GM06990 (cell line): ENCODE measurements around the gene CLTA.

Experiments used
- DNase-seq: peaks from one replicate; pipeline ENCODE4 v3.0.0-alpha.2; 2011; ENCODE audit not compliant: insufficient read length; ENCODE audit errors: extremely low read depth
- H3K27me3 ChIP-seq: replicated peaks from 2 replicates; pipeline ENCODE4 v1.6.0; 2011; ENCODE audit warnings: low read length; ENCODE audit not compliant: control insufficient read depth, insufficient read depth
- H3K36me3 ChIP-seq: 2 replicates; pipeline ENCODE4 v1.5.1; 2011; ENCODE audit warnings: low read length; ENCODE audit not compliant: control insufficient read depth, insufficient read depth
- H3K4me3 ChIP-seq: replicated peaks from 2 replicates; pipeline ENCODE4 v1.5.1; 2011; ENCODE audit warnings: low read depth, mild to moderate bottlenecking, control low read depth, low read length
- TF ChIP-seq, protein P1 (sequence below): IDR thresholded peaks from 2 replicates; pipeline ENCODE4 v1.5.1; 2011; ENCODE audit warnings: low read length, control low read depth, mild to moderate bottlenecking, inconsistent platforms; ENCODE audit not compliant: insufficient read depth, poor library complexity, severe bottlenecking

The CLTA gene, protein sequence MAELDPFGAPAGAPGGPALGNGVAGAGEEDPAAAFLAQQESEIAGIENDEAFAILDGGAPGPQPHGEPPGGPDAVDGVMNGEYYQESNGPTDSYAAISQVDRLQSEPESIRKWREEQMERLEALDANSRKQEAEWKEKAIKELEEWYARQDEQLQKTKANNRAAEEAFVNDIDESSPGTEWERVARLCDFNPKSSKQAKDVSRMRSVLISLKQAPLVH

DNA sequence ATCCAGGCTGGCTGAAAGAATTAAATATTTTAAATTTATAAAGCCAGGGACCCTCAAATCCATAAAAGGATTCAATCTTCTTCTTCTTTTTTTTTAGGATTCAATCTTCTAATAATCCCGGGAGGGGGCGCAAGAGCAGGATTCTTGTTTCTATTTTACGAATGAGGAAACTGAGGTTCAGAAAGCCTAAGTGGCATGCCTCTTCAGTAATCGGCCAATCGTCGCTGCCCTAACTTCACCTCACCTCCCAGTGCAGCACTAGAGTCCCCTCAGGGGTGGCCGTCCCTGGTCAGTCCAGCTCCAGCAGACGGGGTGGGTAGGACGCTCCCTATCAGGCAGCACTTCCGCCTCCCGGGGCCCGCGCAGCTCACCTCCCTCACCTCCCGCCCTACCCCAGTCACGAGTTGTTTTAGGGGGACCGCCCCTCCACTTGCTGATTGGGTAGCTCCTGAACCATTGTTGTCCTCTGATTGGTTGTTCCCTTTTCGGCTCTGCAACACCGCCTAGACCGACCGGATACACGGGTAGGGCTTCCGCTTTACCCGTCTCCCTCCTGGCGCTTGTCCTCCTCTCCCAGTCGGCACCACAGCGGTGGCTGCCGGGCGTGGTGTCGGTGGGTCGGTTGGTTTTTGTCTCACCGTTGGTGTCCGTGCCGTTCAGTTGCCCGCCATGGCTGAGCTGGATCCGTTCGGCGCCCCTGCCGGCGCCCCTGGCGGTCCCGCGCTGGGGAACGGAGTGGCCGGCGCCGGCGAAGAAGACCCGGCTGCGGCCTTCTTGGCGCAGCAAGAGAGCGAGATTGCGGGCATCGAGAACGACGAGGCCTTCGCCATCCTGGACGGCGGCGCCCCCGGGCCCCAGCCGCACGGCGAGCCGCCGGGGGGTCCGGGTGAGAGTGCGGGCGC is at the start of gene CLTA:
TSS of gene CLTA (plus strand) at position 534 of the 902 bp plus-strand sequence. CDS start at position 670, 136 bp downstream.
- peak within 1 kb of the TSS; percentile 97 for H3K4me3 ChIP-seq
- TF ChIP-seq, protein P1, sequence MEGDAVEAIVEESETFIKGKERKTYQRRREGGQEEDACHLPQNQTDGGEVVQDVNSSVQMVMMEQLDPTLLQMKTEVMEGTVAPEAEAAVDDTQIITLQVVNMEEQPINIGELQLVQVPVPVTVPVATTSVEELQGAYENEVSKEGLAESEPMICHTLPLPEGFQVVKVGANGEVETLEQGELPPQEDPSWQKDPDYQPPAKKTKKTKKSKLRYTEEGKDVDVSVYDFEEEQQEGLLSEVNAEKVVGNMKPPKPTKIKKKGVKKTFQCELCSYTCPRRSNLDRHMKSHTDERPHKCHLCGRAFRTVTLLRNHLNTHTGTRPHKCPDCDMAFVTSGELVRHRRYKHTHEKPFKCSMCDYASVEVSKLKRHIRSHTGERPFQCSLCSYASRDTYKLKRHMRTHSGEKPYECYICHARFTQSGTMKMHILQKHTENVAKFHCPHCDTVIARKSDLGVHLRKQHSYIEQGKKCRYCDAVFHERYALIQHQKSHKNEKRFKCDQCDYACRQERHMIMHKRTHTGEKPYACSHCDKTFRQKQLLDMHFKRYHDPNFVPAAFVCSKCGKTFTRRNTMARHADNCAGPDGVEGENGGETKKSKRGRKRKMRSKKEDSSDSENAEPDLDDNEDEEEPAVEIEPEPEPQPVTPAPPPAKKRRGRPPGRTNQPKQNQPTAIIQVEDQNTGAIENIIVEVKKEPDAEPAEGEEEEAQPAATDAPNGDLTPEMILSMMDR, result peak; percentile 61
- H3K27me3 ChIP-seq, result no peaks in the 10 kb centered on the region
- DNase-seq, result peak; percentile 94
- H3K36me3 ChIP-seq, result peaks cover 2% of the 10 kb centered on the region; the same call in 1 of the 2 replicates

DNA sequence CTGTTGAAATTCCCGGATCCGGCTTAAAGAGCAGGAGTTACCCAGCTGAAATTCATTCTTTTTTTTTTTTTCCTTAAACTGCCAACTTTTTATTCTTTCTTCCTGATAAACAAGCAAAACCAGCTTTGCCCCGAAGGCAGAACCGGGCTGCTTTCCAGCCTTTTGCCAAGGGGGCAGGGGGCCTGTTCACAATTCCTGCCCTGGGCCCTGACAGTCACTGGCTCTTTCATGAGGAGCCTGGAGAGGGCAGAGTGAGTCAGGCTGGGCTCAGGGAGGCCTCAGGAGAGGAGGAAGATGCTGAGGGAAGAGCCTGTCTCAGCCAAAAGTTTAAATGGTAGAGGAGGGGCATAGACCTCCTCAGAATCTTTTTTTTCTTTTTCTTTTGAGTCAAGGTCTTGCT is 49.4 kb upstream of the CLTA start:
- DNase-seq, result no peak
- H3K36me3 ChIP-seq, result no peaks in the 10 kb centered on the region
- no peak overlapping the region for H3K4me3 ChIP-seq
- TF ChIP-seq, protein P1, result no peak
- H3K27me3 ChIP-seq, result no peaks in the 10 kb centered on the region; the same call in 1 of the 2 replicates

DNA sequence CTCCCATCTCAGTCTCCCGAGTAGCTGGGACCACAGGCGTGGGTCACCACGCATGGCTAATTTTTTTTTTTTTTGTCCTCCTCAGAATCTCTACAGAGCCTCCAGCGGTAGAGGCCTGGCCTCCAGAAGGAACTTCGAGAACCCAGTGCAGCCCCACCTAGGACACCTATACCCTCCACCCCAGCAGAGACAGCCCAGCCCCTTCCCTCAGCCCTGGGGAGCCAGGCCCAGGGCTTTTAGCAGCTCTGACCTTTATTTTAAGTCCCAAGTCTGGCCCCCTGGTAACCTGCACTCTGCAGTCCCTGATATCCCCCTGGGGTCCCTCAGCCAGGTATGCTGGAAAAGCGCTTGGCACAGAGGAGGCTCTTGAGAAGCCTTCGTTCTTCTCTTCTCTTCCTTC is 49.0 kb upstream of the CLTA start:
- DNase-seq, result no peak
- no peaks in the 10 kb centered on the region for H3K36me3 ChIP-seq
- no peak overlapping the region for H3K4me3 ChIP-seq
- no peaks in the 10 kb centered on the region; the same call in 1 of the 2 replicates for H3K27me3 ChIP-seq
- TF ChIP-seq, protein P1, result no peak

DNA sequence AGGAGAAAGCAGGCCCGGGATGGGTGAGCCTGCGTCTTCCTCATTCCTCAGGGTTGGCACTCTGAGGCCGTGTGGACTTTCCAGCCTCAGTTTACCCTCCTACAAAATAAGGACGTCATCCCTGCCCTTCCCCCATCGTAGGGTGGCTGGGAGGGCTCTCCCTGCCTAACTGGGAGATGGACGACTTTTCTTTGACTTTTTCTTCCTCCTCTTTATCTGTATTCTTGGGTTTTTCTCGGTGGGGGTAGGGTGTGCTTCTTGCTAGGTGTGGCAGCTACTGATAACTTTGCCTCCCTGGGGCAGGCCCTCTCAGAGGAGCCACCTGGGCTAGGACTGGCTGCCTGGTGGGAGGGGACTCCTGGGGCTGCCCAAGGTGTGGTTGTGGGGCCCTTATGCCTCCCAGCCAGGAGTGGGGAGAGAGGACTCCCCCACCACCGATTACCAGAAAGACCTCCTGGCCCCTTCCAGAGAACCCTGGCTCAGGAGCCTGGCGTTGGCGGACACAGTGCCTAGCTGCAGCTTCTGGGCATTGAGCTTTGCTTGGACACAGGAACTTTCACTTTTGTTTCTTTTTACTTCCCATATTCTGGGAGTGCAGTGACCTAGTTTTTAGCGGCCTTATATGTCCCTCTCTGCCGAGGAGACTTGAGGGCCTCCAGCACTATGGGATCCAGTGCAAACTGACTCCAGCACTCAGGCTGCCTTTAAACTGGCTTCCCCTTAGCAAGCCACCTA is 48.0 kb upstream of the CLTA start:
- no peak for DNase-seq
- TF ChIP-seq, protein P1, result no peak
- Histone ChIP-seq H3K36me3 (no peaks in the 10 kb centered on the region), H3K27me3 (no peaks in the 10 kb centered on the region), H3K4me3 (no peak overlapping the region)

DNA sequence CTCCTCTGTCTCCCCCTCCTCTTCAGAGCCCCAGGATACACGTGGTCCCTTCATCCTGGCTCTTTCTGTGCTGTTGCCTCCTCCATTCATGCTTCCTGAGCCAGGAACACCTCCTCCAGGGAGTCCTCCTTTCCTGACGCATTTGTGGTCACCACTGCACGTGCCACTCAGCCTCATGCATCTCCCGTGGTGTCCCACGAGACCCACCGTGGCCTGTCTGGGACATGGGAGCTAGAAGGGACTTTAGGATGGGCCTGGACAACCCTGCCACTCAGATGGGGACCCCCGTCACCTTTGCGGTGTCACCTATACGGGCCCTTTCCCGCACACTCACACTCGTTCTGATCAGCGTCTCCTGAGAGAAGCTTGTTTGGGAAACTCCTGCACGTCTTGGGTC is 47.5 kb upstream of the CLTA start:
- no peaks in the 10 kb centered on the region for H3K36me3 ChIP-seq
- TF ChIP-seq, protein P1, result no peak
- no peaks in the 10 kb centered on the region for H3K27me3 ChIP-seq
- no peak overlapping the region for H3K4me3 ChIP-seq
- DNase-seq, result no peak
